HepG2 (cell line): ENCODE measurements around the gene ANAPC5. TPM values are rescaled to one million over a fixed set of nuclear protein-coding genes. Genes with fewer than 3 reads are reported as not detected.
A peak's percentile ranks its signal among the peaks of the same experiment; 100 is the strongest.

ENCODE experiments used
- AGO2 ChIP-seq: fragments of 200-400 bp; formaldehyde crosslinking; optimal IDR thresholded peaks from 2 replicates; pipeline ENCODE3; 2017; ENCODE audit warnings: mild to moderate bottlenecking, low read depth, low read length, moderate library complexity
- CAMTA2 ChIP-seq: sonication (generic); formaldehyde crosslinking; IDR thresholded peaks from 2 replicates; pipeline ENCODE4 v1.4.0; 2020; ENCODE audit warnings: mild to moderate bottlenecking, missing genetic modification reagents, borderline replicate concordance
- FOXK2 ChIP-seq: fragments of 450-650 bp; IDR thresholded peaks from 2 replicates; pipeline ENCODE4 v1.6.1; 2016
- HHEX ChIP-seq: IDR thresholded peaks from 2 replicates; pipeline ENCODE4 v1.6.1; 2016; ENCODE audit warnings: control low read depth
- MXD3 ChIP-seq: IDR thresholded peaks from 2 replicates; pipeline ENCODE4 v1.6.1; 2016; ENCODE audit warnings: mild to moderate bottlenecking, missing biosample characterization, missing genetic modification reagents
- NPAS2 ChIP-seq: sonication (generic); formaldehyde crosslinking; IDR thresholded peaks from 2 replicates; pipeline ENCODE4 v1.8.0; 2022; ENCODE audit warnings: mild to moderate bottlenecking, missing genetic modification reagents, borderline replicate concordance
- PRDM10 ChIP-seq: sonication (generic); formaldehyde crosslinking; IDR thresholded peaks from 2 replicates; pipeline ENCODE4 v1.4.0; 2020; ENCODE audit warnings: low read depth, missing genetic modification reagents
- RXRB ChIP-seq: IDR thresholded peaks from 2 replicates; pipeline ENCODE4 v1.6.1; 2016; ENCODE audit warnings: borderline replicate concordance, missing genetic modification reagents, missing compliant biosample characterization
- SATB2 ChIP-seq: sonication (generic); formaldehyde crosslinking; IDR thresholded peaks from 2 replicates; pipeline ENCODE4 v1.5.0; 2020; ENCODE audit warnings: missing genetic modification reagents
- SMC3 ChIP-seq: IDR thresholded peaks from 2 replicates; pipeline ENCODE4 v1.6.1; 2011; ENCODE audit warnings: low read length, improper control_type of control experiment
- SRSF1 ChIP-seq: fragments of 200-400 bp; formaldehyde crosslinking; optimal IDR thresholded peaks from 2 replicates; pipeline ENCODE3; 2017; ENCODE audit warnings: mild to moderate bottlenecking, low read depth, low read length, moderate library complexity
- XBP1 ChIP-seq: sonication (generic); formaldehyde crosslinking; IDR thresholded peaks from 2 replicates; pipeline ENCODE4 v1.5.0; 2020; ENCODE audit warnings: missing genetic modification reagents
- ZBTB26 ChIP-seq: IDR thresholded peaks from 2 replicates; pipeline ENCODE4 v1.6.1; 2016; ENCODE audit warnings: missing compliant biosample characterization, missing genetic modification reagents, borderline replicate concordance
- ZNF772 ChIP-seq: sonication (generic); formaldehyde crosslinking; IDR thresholded peaks from 2 replicates; pipeline ENCODE4 v1.5.0; 2020; ENCODE audit warnings: mild to moderate bottlenecking, missing genetic modification reagents
- ZSCAN25 ChIP-seq: sonication (generic); formaldehyde crosslinking; IDR thresholded peaks from 2 replicates; pipeline ENCODE4 v1.8.0; 2022; ENCODE audit warnings: mild to moderate bottlenecking, missing genetic modification reagents
- polyA plus RNA-seq, 8 experiments: library from polyadenylated mRNA; depleted of rRNA in 3 of 8; stranded (reverse) in 7 of 8; unstranded in 1 of 8; fragments of >200 nt; fragmentation: Illumina TruSeq in 4 of 8; extraction: Trizol in 4 of 8; gene quantifications; 2 replicates each; pipeline versions ENCODE4 v1.2.1 to v1.2.3, GENCODE V29; 2011 to 2016; ENCODE audit warnings: low read depth in 4 of 8, missing spikeins in 1 of 8, mixed read lengths in 1 of 8; ENCODE audit not compliant: insufficient read depth in 1 of 8
- total RNA-seq, 5 experiments: library from RNA; depleted of rRNA; stranded (reverse); fragments of >200 nt; fragmentation: Illumina TruSeq; extraction: Trizol; gene quantifications; 2 replicates each; pipeline ENCODE4 v1.2.3, GENCODE V29; 2016; ENCODE audit warnings: low read depth in 1 of 5
- TF ChIP-seq, protein P1 (sequence below): sonication (generic); formaldehyde crosslinking; IDR thresholded peaks from 2 replicates; pipeline ENCODE4 v1.4.0; 2020; ENCODE audit warnings: mild to moderate bottlenecking, missing genetic modification reagents
- TF ChIP-seq, protein P2 (sequence below): fragments of 450-650 bp; IDR thresholded peaks from 2 replicates; pipeline ENCODE4 v1.6.1; 2017
- TF ChIP-seq, protein P3 (sequence below): sonication (generic); formaldehyde crosslinking; IDR thresholded peaks from 2 replicates; pipeline ENCODE4 v1.5.0; 2020; ENCODE audit warnings: missing genetic modification reagents

The ANAPC5 gene
- total and polyA plus RNA-seq, 2 of the 13 experiments (the other 11 are each of a cell fraction or from before 2014, with no cell fraction given), result 146 to 161 TPM

DNA sequence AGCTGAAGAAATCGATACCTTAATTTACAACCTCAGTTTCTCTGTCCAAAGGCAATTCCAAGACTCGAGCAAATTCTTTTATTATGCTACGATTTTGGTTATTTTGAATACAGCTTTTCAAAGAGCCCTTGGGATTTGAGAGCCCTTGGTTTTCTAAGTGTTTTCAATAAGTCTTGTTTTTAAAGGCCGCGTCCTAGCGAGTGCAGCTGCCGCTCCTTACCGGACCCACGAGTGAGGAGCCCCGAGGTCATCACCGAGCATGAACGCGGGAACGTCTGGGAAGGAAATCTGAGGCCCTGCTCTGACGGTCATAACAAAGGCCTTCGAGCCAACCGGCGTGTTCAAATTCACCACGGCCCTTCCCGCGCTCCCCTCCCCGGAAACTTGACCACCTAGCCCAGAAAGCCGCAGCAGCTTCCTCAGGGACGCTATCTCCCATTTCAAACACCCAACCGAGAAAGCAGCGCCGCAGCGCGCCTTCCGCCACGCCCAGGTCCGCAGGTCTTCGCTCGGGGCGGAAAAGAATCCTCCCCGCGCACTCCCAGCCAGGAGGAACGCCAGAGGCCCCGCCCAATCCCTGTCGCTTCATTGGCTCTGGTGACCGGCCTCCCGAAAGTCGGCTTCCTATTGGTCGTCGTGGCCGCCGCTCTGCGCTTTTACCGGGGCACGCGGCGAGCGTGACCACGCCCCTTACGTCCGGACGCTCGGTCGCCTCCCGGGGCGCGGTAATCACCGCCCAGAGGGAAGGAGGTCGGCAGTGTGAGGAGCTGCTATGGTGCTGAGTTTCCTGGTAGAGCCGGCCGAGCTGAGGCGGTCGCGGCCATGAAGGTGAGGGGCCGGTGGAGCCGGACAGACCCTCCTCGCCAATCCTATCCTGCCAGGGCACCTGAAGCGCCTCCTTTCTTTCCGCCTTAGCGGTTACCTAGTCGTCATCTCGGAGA is 47.5 kb upstream of the ANAPC5 start, which contains the start of gene RNF34 (continued):
- TF ChIP-seq, protein P1, sequence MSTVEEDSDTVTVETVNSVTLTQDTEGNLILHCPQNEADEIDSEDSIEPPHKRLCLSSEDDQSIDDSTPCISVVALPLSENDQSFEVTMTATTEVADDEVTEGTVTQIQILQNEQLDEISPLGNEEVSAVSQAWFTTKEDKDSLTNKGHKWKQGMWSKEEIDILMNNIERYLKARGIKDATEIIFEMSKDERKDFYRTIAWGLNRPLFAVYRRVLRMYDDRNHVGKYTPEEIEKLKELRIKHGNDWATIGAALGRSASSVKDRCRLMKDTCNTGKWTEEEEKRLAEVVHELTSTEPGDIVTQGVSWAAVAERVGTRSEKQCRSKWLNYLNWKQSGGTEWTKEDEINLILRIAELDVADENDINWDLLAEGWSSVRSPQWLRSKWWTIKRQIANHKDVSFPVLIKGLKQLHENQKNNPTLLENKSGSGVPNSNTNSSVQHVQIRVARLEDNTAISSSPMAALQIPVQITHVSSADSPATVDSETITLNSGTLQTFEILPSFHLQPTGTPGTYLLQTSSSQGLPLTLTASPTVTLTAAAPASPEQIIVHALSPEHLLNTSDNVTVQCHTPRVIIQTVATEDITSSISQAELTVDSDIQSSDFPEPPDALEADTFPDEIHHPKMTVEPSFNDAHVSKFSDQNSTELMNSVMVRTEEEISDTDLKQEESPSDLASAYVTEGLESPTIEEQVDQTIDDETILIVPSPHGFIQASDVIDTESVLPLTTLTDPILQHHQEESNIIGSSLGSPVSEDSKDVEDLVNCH (CRISPR knock-in tag), result no peak
- no peak for TF ChIP-seq SMC3
- TF ChIP-seq ZSCAN25, result peak; percentile 77
- no peak for TF ChIP-seq CAMTA2
- TF ChIP-seq NPAS2, result no peak
- TF ChIP-seq ZNF772 (CRISPR knock-in tag), result no peak
- peak; percentile 78 for TF ChIP-seq SRSF1
- TF ChIP-seq ZBTB26, result no peak; the same call in 1 of the 2 replicates
- 0 out of 2 replicates have a peak, but pooled peaks have one; percentile 14 for TF ChIP-seq XBP1 (CRISPR knock-in tag)
- TF ChIP-seq PRDM10 (CRISPR knock-in tag), result peak; percentile 58; the same call in 1 of the 2 replicates
- no peak for TF ChIP-seq FOXK2
- TF ChIP-seq, protein P2, sequence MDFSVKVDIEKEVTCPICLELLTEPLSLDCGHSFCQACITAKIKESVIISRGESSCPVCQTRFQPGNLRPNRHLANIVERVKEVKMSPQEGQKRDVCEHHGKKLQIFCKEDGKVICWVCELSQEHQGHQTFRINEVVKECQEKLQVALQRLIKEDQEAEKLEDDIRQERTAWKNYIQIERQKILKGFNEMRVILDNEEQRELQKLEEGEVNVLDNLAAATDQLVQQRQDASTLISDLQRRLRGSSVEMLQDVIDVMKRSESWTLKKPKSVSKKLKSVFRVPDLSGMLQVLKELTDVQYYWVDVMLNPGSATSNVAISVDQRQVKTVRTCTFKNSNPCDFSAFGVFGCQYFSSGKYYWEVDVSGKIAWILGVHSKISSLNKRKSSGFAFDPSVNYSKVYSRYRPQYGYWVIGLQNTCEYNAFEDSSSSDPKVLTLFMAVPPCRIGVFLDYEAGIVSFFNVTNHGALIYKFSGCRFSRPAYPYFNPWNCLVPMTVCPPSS, result no peak
- TF ChIP-seq MXD3 (CRISPR knock-in tag), result no peak; the same call in none of the 2 replicates
- TF ChIP-seq HHEX (CRISPR knock-in tag), result no peak
- TF ChIP-seq, protein P3, sequence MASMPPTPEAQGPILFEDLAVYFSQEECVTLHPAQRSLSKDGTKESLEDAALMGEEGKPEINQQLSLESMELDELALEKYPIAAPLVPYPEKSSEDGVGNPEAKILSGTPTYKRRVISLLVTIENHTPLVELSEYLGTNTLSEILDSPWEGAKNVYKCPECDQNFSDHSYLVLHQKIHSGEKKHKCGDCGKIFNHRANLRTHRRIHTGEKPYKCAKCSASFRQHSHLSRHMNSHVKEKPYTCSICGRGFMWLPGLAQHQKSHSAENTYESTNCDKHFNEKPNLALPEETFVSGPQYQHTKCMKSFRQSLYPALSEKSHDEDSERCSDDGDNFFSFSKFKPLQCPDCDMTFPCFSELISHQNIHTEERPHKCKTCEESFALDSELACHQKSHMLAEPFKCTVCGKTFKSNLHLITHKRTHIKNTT (CRISPR knock-in tag), result no peak
- TF ChIP-seq AGO2, result no peak
- TF ChIP-seq SATB2 (CRISPR knock-in tag), result no peak
- 0 out of 2 replicates have a peak, but pooled peaks have one; percentile 25 for TF ChIP-seq RXRB (CRISPR knock-in tag)
